Neural cell (in vitro differentiated cells): ENCODE measurements around the gene HDAC4.

ENCODE experiments used
- CTCF ChIP-seq: fragments of 450-650 bp; IDR thresholded peaks from 2 replicates; pipeline ENCODE4 v1.5.1; 2014; ENCODE audit warnings: antibody characterized with exemption, mild to moderate bottlenecking, moderate library complexity; ENCODE audit not compliant: poor library complexity, severe bottlenecking
- EP300 ChIP-seq: fragments of 450-650 bp; conservative IDR thresholded peaks from 2 replicates; pipeline ENCODE4 v1.6.1; 2014; ENCODE audit warnings: antibody characterized with exemption, mild to moderate bottlenecking, moderate library complexity; ENCODE audit not compliant: poor library complexity, severe bottlenecking
- POLR2AphosphoS5 ChIP-seq: IDR thresholded peaks from 2 replicates; pipeline ENCODE4 v1.6.1; 2012
- RAD21 ChIP-seq: fragments of 450-650 bp; conservative IDR thresholded peaks from 2 replicates; pipeline ENCODE4 v1.6.1; 2014; ENCODE audit warnings: antibody characterized with exemption, mild to moderate bottlenecking, moderate library complexity
- REST ChIP-seq: IDR thresholded peaks from 2 replicates; pipeline ENCODE4 v1.6.1; 2012; ENCODE audit warnings: borderline replicate concordance
- TAF1 ChIP-seq: IDR thresholded peaks from 2 replicates; pipeline ENCODE4 v1.6.1; 2012; ENCODE audit warnings: low read depth

DNA sequence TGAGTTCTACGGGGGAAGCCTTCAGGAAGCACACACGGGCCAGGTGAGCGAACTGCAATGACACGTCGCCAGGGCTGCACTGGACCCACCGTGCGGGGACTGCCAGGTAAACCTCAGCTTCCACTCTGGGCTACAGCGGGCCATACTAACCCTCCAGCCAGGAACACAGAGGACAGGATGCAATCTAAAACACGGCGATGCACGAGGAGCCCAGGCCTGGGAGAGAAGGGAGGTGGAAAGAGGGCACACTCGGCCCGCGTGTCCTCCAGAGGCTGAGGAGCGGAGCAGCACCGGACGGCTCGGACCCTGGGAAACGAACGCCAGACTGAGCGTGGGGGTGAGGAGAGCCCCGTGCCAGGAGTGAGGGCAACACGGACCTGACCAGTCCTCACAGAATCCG lies 69.3 kb downstream of the HDAC4 start:
- TF ChIP-seq TAF1: no peak
- TF ChIP-seq CTCF: no peak
- TF ChIP-seq POLR2AphosphoS5: no peak
- TF ChIP-seq RAD21: no peak
- no peak for TF ChIP-seq EP300
- no peak for TF ChIP-seq REST
